Breast epithelium (tissue), 4 donors: ENCODE data around the gene SGCA. TPM values are rescaled to one million over a fixed set of nuclear protein-coding genes. Genes with fewer than 3 reads are reported as not detected.
A peak's percentile ranks its signal among the peaks of the same experiment; 100 is the strongest.

Experiments used
- DNase-seq, 2 donors: peaks; one replicate each; pipeline ENCODE4 v3.0.0-alpha.2; 2019; ENCODE audit warnings: low spot score in 2 of 2
- H3K27ac ChIP-seq, 2 donors: fragments of 200-600 bp; sonication (generic) in 1 of 2; one replicate each; pipeline ENCODE4 v1.5.1; 2016 to 2019; ENCODE audit warnings: mild to moderate bottlenecking in 1 of 2
- H3K27me3 ChIP-seq, 2 donors: fragments of 200-600 bp; sonication (generic) in 1 of 2; one replicate each; pipeline versions ENCODE4 v1.5.1 to v1.6.0; 2017 to 2019; ENCODE audit warnings: control low read depth in 1 of 2, mild to moderate bottlenecking in 1 of 2
- H3K36me3 ChIP-seq: fragments of 200-600 bp; one replicate; pipeline ENCODE4 v1.5.1; 2019
- H3K4me1 ChIP-seq, 2 donors: fragments of 200-600 bp; sonication (generic); one replicate each; pipeline ENCODE4 v1.5.1; 2016 to 2019; ENCODE audit warnings: control low read depth in 1 of 2
- H3K4me3 ChIP-seq, 3 donors: fragments of 200-600 bp; sonication (generic); 1 replicate in 2 of 3; 2 replicates in 1 of 3; pipeline ENCODE4 v1.5.1; 2016 to 2019; ENCODE audit warnings: mild to moderate bottlenecking in 3 of 3, moderate library complexity in 2 of 3
- H3K9me3 ChIP-seq, 2 donors: fragments of 200-600 bp; sonication (generic) in 1 of 2; one replicate each; pipeline ENCODE4 v1.5.1; 2016 to 2019; ENCODE audit warnings: control low read depth in 1 of 2
- POLR2A ChIP-seq: fragments of 450-650 bp; IDR thresholded peaks from one replicate; pipeline ENCODE4 v1.6.1; 2016; ENCODE audit warnings: antibody characterized with exemption, mild to moderate bottlenecking, moderate library complexity
- POLR2AphosphoS5 ChIP-seq, 3 donors: sonication (generic); formaldehyde crosslinking; IDR thresholded peaks; one replicate each; pipeline ENCODE4 v1.6.1; 2017; ENCODE audit warnings: antibody characterized with exemption in 3 of 3
- intact Hi-C: fragments of 100-400 bp; cut with DNase I; formaldehyde crosslinking; loops from one replicate; pipeline ENCODE4 v1.15.1; 2023; ENCODE audit warnings: low total_unique reads
- total RNA-seq, 3 donors: library from RNA; depleted of rRNA; stranded (reverse); fragments of >200 nt; gene quantifications; one replicate each; pipeline ENCODE4 v1.1.0, GENCODE V29; 2016
- TF ChIP-seq, protein P1 (sequence below), 3 donors: fragments of 450-650 bp; IDR thresholded peaks; one replicate each; pipeline ENCODE4 v1.5.1; 2016 to 2017; ENCODE audit warnings: antibody characterized with exemption in 3 of 3, mild to moderate bottlenecking in 3 of 3, moderate library complexity in 3 of 3

The SGCA gene
- total RNA-seq, 3 donors from 2014 or later, result 0.33 to 2.6 (median 0.73) TPM

GRCh38 chr17:50177983-50178834 is 12.4 kb downstream of the SGCA start:
- intact Hi-C loops, result no loop called here
- Histone ChIP-seq H3K27me3 (no peaks in the 10 kb centered on the region), H3K4me1 (peaks cover 9 to 10% of the 10 kb centered on the region in 2 donors), H3K4me3 (peak overlapping the region in 2 of 3 donors; percentile 30 to 54), H3K27ac (peak overlapping the region; percentile 78 to 81), H3K9me3 (no peaks in the 10 kb centered on the region), H3K36me3 (no peaks in the 10 kb centered on the region)
- peak; percentile 66 to 86 for DNase-seq
- TF ChIP-seq POLR2A (no peak), POLR2AphosphoS5 (IDR thresholded peaks at IDR 0.05) (no peak)
- TF ChIP-seq, protein P1, sequence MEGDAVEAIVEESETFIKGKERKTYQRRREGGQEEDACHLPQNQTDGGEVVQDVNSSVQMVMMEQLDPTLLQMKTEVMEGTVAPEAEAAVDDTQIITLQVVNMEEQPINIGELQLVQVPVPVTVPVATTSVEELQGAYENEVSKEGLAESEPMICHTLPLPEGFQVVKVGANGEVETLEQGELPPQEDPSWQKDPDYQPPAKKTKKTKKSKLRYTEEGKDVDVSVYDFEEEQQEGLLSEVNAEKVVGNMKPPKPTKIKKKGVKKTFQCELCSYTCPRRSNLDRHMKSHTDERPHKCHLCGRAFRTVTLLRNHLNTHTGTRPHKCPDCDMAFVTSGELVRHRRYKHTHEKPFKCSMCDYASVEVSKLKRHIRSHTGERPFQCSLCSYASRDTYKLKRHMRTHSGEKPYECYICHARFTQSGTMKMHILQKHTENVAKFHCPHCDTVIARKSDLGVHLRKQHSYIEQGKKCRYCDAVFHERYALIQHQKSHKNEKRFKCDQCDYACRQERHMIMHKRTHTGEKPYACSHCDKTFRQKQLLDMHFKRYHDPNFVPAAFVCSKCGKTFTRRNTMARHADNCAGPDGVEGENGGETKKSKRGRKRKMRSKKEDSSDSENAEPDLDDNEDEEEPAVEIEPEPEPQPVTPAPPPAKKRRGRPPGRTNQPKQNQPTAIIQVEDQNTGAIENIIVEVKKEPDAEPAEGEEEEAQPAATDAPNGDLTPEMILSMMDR (IDR thresholded peaks at IDR 0.05), result peak in 2 of 3 donors; percentile 19 to 48

DNA sequence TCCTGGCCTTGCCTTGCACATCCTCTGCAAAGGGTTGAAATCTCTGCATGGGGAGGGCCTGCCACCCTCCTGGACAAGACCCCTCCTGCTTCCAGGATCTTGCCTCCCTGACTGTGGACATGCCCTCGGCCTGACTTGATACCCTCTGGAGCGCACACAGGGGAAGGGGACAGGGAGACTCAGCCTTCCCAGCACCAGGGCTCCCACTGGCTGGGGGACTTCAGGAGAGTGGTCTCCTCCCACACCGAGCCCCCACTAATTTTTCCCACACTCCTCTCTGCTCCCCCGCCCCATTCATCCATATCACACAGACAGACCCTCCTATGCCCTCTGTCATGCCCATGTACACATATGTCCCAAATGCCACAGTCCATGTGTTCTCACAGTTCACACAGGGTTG is 14.3 kb downstream of the SGCA start:
- DNase-seq, result no peak
- H3K4me1 ChIP-seq, result peaks cover 9 to 10% of the 10 kb centered on the region in 2 donors

DNA sequence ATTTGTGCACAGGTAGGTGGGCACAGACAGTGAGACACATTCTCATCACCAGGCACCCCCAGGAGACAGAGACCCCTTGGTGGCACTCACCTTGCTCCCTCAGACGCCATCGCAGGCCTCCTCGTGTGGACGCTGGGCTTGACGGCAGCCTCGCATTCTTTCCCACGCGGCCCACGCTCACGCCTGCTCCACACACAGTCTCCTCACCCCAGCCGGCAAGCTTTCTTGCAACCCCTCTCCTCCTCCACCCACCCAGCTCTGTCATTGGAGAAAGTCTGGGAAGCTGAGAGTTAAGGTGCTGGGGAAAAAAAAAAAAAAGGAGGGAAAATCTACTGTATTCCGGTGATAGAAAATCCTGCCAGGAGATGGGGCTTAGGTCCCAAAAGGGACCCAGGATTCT is 14.8 kb downstream of the SGCA start:
- Histone ChIP-seq H3K27me3 (no peaks in the 10 kb centered on the region), H3K4me1 (peaks cover 9 to 10% of the 10 kb centered on the region in 2 donors), H3K4me3 (no peak overlapping the region), H3K9me3 (no peaks in the 10 kb centered on the region), H3K36me3 (no peaks in the 10 kb centered on the region), H3K27ac (no peak overlapping the region)
- no peak for DNase-seq
- no peak for TF ChIP-seq POLR2AphosphoS5 (IDR thresholded peaks at IDR 0.05)
- no peak for TF ChIP-seq POLR2A
- TF ChIP-seq, protein P1 (IDR thresholded peaks at IDR 0.05), result no peak
- intact Hi-C loops, result no loop called here

More for the DNA sequence above, 14.3 kb downstream of the SGCA start:
- TF ChIP-seq POLR2A (no peak), POLR2AphosphoS5 (IDR thresholded peaks at IDR 0.05) (no peak)
- TF ChIP-seq, protein P1 (IDR thresholded peaks at IDR 0.05), result no peak
- no peaks in the 10 kb centered on the region for H3K36me3 ChIP-seq
- no peaks in the 10 kb centered on the region for H3K27me3 ChIP-seq
- no peaks in the 10 kb centered on the region for H3K9me3 ChIP-seq
- H3K4me3 ChIP-seq, result no peak overlapping the region
- intact Hi-C loops, result no loop called here
- no peak overlapping the region for H3K27ac ChIP-seq

DNA sequence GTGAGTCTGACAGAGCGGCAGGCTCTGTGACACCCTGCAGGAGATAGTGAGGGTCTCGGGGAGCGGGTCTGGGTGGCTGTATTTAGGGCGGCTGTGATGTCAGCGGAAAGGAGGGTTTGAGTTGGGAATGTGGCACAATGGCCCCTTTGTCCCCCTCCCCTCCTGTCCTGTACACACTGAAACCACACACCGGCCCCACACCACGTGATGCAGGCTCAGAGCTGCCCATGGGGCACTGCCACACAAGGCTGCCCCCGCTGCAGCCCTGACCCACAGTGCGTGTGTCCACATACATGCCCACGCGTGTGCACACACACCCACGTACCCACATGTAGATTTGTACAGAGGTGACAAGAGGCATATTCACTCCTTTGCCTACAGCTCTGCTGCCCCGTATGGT is 15.3 kb downstream of the SGCA start:
- no peak overlapping the region for H3K4me3 ChIP-seq
- H3K4me1 ChIP-seq, result peaks cover 9 to 10% of the 10 kb centered on the region in 2 donors
- no peak for DNase-seq

More for the DNA sequence above, 15.3 kb downstream of the SGCA start:
- Histone ChIP-seq H3K36me3 (no peaks in the 10 kb centered on the region), H3K9me3 (no peaks in the 10 kb centered on the region), H3K27ac (peak overlapping the region; percentile 33 to 85), H3K27me3 (no peaks in the 10 kb centered on the region)
- intact Hi-C loops, result no loop called here
- TF ChIP-seq, protein P1 (IDR thresholded peaks at IDR 0.05), result no peak
- no peak for TF ChIP-seq POLR2AphosphoS5 (IDR thresholded peaks at IDR 0.05)
- no peak for TF ChIP-seq POLR2A
